ENCODE results near the gene OR52N2. TPM values are rescaled to one million over a fixed set of nuclear protein-coding genes. Genes with fewer than 3 reads are reported as not detected.

OR52N2 gene
- total RNA-seq, 1 donor from 2014 or later = not detected

Other genes starting within 250 kb of the OR52N2 start
- not detected in 2 replicates for gene OR52B6, start 228.0 kb upstream of the OR52N2 start, total RNA-seq
- 10.4 and 19.5 TPM in 2 replicates for gene TRIM6, start 212.3 kb upstream of the OR52N2 start, total RNA-seq
- 10.7 and 15.3 TPM in 2 replicates for gene TRIM34, start 183.9 kb upstream of the OR52N2 start, total RNA-seq
- gene TRIM5, start 123.8 kb upstream of the OR52N2 start, total RNA-seq = 37.2 and 44.3 TPM in 2 replicates
- gene TRIM22, start 119.1 kb upstream of the OR52N2 start, total RNA-seq = 148 and 284 TPM in 2 replicates
- gene OR56B1, start 72.5 kb upstream of the OR52N2 start, total RNA-seq = not detected in 2 replicates
- not detected in 2 replicates for gene OR52N4, start 54.7 kb upstream of the OR52N2 start, total RNA-seq
- not detected in 2 replicates for gene OR52N5, start 25.6 kb upstream of the OR52N2 start, total RNA-seq
- gene OR52N1, start 17.7 kb upstream of the OR52N2 start, total RNA-seq = not detected in 2 replicates
- not detected in 2 replicates for gene OR52E6, start 33.0 kb downstream of the OR52N2 start, total RNA-seq
- not detected in 2 replicates for gene OR52E8, start 48.8 kb downstream of the OR52N2 start, total RNA-seq
- not detected in 2 replicates for gene OR52E4, start 71.7 kb downstream of the OR52N2 start, total RNA-seq
- not detected in 2 replicates for gene OR52E5, start 84.3 kb downstream of the OR52N2 start, total RNA-seq
- not detected in 2 replicates for gene OR56A3, start 133.3 kb downstream of the OR52N2 start, total RNA-seq
- not detected in 2 replicates for gene OR56A5, start 159.6 kb downstream of the OR52N2 start, total RNA-seq
- not detected in 2 replicates for gene OR52L1, start 178.1 kb downstream of the OR52N2 start, total RNA-seq
- not detected in 2 replicates for gene OR56A4, start 198.0 kb downstream of the OR52N2 start, total RNA-seq
- gene OR56A1, start 221.8 kb downstream of the OR52N2 start, total RNA-seq = not detected in 2 replicates